ENCODE measurements around the gene RAPGEF3. TPM values are rescaled to one million over a fixed set of nuclear protein-coding genes. Genes with fewer than 3 reads are reported as not detected.

Gene RAPGEF3
- total RNA-seq, 2 donors from 2014 or later: 11.4 to 19.6 TPM

- Histone ChIP-seq H3K4me1 (ENCODE audit: control insufficient read depth, insufficient read depth, low read length) (peaks cover 5% of the 10 kb centered on the region), H3K4me3 (ENCODE audit: low read length) (no peak overlapping the region), H3K27me3 (ENCODE audit: control insufficient read depth, insufficient read depth, low read length, poor library complexity, severe bottlenecking) (no peaks in the 10 kb centered on the region), H3K36me3 (ENCODE audit: control insufficient read depth, insufficient read depth, low read length) (no peaks in the 10 kb centered on the region), H3K27ac (ENCODE audit: low read depth, low read length) (no peak overlapping the region), H3K9ac (ENCODE audit: extremely low read depth, low read length, poor library complexity, severe bottlenecking) (no peak overlapping the region), H3K9me3 (ENCODE audit: control insufficient read depth, low read length) (no peaks in the 10 kb centered on the region)
- no peaks in the 10 kb centered on the region for H3K36me3 Mint-ChIP-seq (ENCODE audit: low read depth)
- H3K27me3 Mint-ChIP-seq (ENCODE audit: insufficient read depth): peaks cover 17% of the 10 kb centered on the region
- H3K4me1 Mint-ChIP-seq: peaks cover 12% of the 10 kb centered on the region
- peak; percentile 72 for DNase-seq
- peak overlapping the region; percentile 60 for H3K27ac Mint-ChIP-seq
- TF ChIP-seq CTCF (conservative IDR thresholded peaks at IDR 0.05): no peak
- no peak overlapping the region for H3K4me3 Mint-ChIP-seq
- 83 to 85% methylated on average over 4 to 6 of the region's 6 CpGs for WGBS, 2 experiments (ENCODE audit: insufficient coverage in 1 of 2, insufficient read length in 1 of 2)
- no peaks in the 10 kb centered on the region for H3K9me3 Mint-ChIP-seq
Measured at GRCh38 chr12:47712171-47712570, 46.5 kb downstream of the RAPGEF3 start.

GRCh38 chr12:47711448-47711847 lies 47.2 kb downstream of the RAPGEF3 start:
- Histone ChIP-seq H3K27ac (ENCODE audit: low read depth, low read length) (no peak overlapping the region), H3K9me3 (ENCODE audit: control insufficient read depth, low read length) (no peaks in the 10 kb centered on the region), H3K27me3 (ENCODE audit: control insufficient read depth, insufficient read depth, low read length, poor library complexity, severe bottlenecking) (no peaks in the 10 kb centered on the region), H3K36me3 (ENCODE audit: control insufficient read depth, insufficient read depth, low read length) (no peaks in the 10 kb centered on the region), H3K4me1 (ENCODE audit: control insufficient read depth, insufficient read depth, low read length) (peaks cover 5% of the 10 kb centered on the region), H3K4me3 (ENCODE audit: low read length) (no peak overlapping the region), H3K9ac (ENCODE audit: extremely low read depth, low read length, poor library complexity, severe bottlenecking) (no peak overlapping the region)
- no peak for TF ChIP-seq CTCF (conservative IDR thresholded peaks at IDR 0.05)
- Mint-ChIP-seq H3K27ac (no peak overlapping the region), H3K9me3 (no peaks in the 10 kb centered on the region), H3K27me3 (ENCODE audit: insufficient read depth) (peaks cover 10% of the 10 kb centered on the region), H3K36me3 (ENCODE audit: low read depth) (no peaks in the 10 kb centered on the region), H3K4me1 (peaks cover 14% of the 10 kb centered on the region), H3K4me3 (no peak overlapping the region)
- 93 to 96% methylated on average over 4 to 5 of the region's 5 CpGs for WGBS, 2 experiments (ENCODE audit: insufficient coverage in 1 of 2, insufficient read length in 1 of 2)
- peak; percentile 44 for DNase-seq

GRCh38 chr12:47710278-47710677 lies 48.4 kb downstream of the RAPGEF3 start:
- H3K27me3 Mint-ChIP-seq (ENCODE audit: insufficient read depth): peaks cover 1% of the 10 kb centered on the region
- no peak overlapping the region for H3K27ac ChIP-seq (ENCODE audit: low read depth, low read length)

More at GRCh38 chr12:47710278-47710677, 48.4 kb downstream of the RAPGEF3 start:
- Mint-ChIP-seq H3K27ac (no peak overlapping the region), H3K9me3 (no peaks in the 10 kb centered on the region), H3K36me3 (ENCODE audit: low read depth) (no peaks in the 10 kb centered on the region), H3K4me3 (no peak overlapping the region), H3K4me1 (peaks cover 15% of the 10 kb centered on the region)
- H3K36me3 ChIP-seq (ENCODE audit: control insufficient read depth, insufficient read depth, low read length): no peaks in the 10 kb centered on the region
- peaks cover 5% of the 10 kb centered on the region for H3K4me1 ChIP-seq (ENCODE audit: control insufficient read depth, insufficient read depth, low read length)
- H3K9ac ChIP-seq (ENCODE audit: extremely low read depth, low read length, poor library complexity, severe bottlenecking): no peak overlapping the region
- no peaks in the 10 kb centered on the region for H3K27me3 ChIP-seq (ENCODE audit: control insufficient read depth, insufficient read depth, low read length, poor library complexity, severe bottlenecking)
- no peak overlapping the region for H3K4me3 ChIP-seq (ENCODE audit: low read length)
- H3K9me3 ChIP-seq (ENCODE audit: control insufficient read depth, low read length): no peaks in the 10 kb centered on the region
- no peak for TF ChIP-seq CTCF (conservative IDR thresholded peaks at IDR 0.05)
- no peak for DNase-seq

Data from endodermal cell (in vitro differentiated cells).